Measurements from ENCODE around the gene FCRLA.
"Not testable (repeated sequence)": the region's sequence is repeated elsewhere in the genome, so short reads cannot be mapped to it uniquely, and the experiment has no call there.

FCRLA gene

GRCh38 chr1:161676958-161677689 lies 29.9 kb upstream of the FCRLA start:
- no peak for TF ChIP-seq CTCF (IDR thresholded peaks at IDR 0.05; ENCODE audit: low read depth, low read length)
- no peak overlapping the region for H3K4me3 ChIP-seq (replicated peaks in 1 of 2; ENCODE audit: low read depth in 2 of 2, low read length in 2 of 2)
- DNase-seq (ENCODE audit: low read depth in 2 of 2) = no peak

- H3K4me3 ChIP-seq (replicated peaks in 1 of 2; ENCODE audit: low read depth in 2 of 2, low read length in 2 of 2) = no peak overlapping the region
- TF ChIP-seq CTCF (IDR thresholded peaks at IDR 0.05; ENCODE audit: low read depth, low read length) = no peak
- no peak for DNase-seq (ENCODE audit: low read depth in 2 of 2)
Observed at GRCh38 chr1:161678500-161678899, 28.5 kb upstream of the FCRLA start.

- no peak overlapping the region for H3K4me3 ChIP-seq (replicated peaks in 1 of 2; ENCODE audit: low read depth in 2 of 2, low read length in 2 of 2)
- DNase-seq (ENCODE audit: low read depth in 2 of 2) = no peak
- no peak for TF ChIP-seq CTCF (IDR thresholded peaks at IDR 0.05; ENCODE audit: low read depth, low read length)
Observed at GRCh38 chr1:161681879-161682278, 25.1 kb upstream of the FCRLA start.

GRCh38 chr1:161688946-161689345 lies 18.1 kb upstream of the FCRLA start:
- no peak overlapping the region for H3K4me3 ChIP-seq (replicated peaks in 1 of 2; ENCODE audit: low read depth in 2 of 2, low read length in 2 of 2)
- no peak for DNase-seq (ENCODE audit: low read depth in 2 of 2)
- TF ChIP-seq CTCF (IDR thresholded peaks at IDR 0.05; ENCODE audit: low read depth, low read length) = no peak

- TF ChIP-seq CTCF (IDR thresholded peaks at IDR 0.05; ENCODE audit: low read depth, low read length) = no peak
- no peak overlapping the region for H3K4me3 ChIP-seq (replicated peaks in 1 of 2; ENCODE audit: low read depth in 2 of 2, low read length in 2 of 2)
- no peak for DNase-seq (ENCODE audit: low read depth in 2 of 2)
Observed at GRCh38 chr1:161691846-161692245, 15.2 kb upstream of the FCRLA start.

GRCh38 chr1:161693020-161693712 lies 13.9 kb upstream of the FCRLA start:
- H3K4me3 ChIP-seq (replicated peaks in 1 of 2; ENCODE audit: low read depth in 2 of 2, low read length in 2 of 2); DNase-seq (ENCODE audit: low read depth in 2 of 2): not testable (repeated sequence)

- not testable (repeated sequence) for H3K4me3 ChIP-seq (replicated peaks in 1 of 2; ENCODE audit: low read depth in 2 of 2, low read length in 2 of 2); DNase-seq (ENCODE audit: low read depth in 2 of 2)
Observed at GRCh38 chr1:161698302-161698701, 8.7 kb upstream of the FCRLA start.

- no peak overlapping the region for H3K4me3 ChIP-seq (replicated peaks in 1 of 2; ENCODE audit: low read depth in 2 of 2, low read length in 2 of 2)
- DNase-seq (ENCODE audit: low read depth in 2 of 2) = no peak
- no peak for TF ChIP-seq CTCF (IDR thresholded peaks at IDR 0.05; ENCODE audit: low read depth, low read length)
Observed at GRCh38 chr1:161702250-161702649, 4.8 kb upstream of the FCRLA start.
